Activated naive CD8-positive, alpha-beta T cell treated with anti-CD3 and anti-CD28 coated beads, Interleukin-2, amount 10 ng/mL, durations not matched to agents 7 days and 5 days (primary cell): ENCODE results near the gene IQSEC3. TPM values are rescaled to one million over a fixed set of nuclear protein-coding genes. Genes with fewer than 3 reads are reported as not detected.

Experiments
- ATAC-seq: fragments of 150-1000 bp; cut with Tn5 transposase; one replicate; pipeline ENCODE4 v1.10.0; 2021; ENCODE audit warnings: low read depth, moderate library complexity
- POLR2A ChIA-PET: fragments of 350-600 bp; sonication (Branson Sonifier 250); formaldehyde crosslinking; loops from one replicate; lab custom pipeline; 2021; ENCODE audit warnings: antibody characterized with exemption; lab: Charles Lee
- DNase-seq: peaks from one replicate; pipeline ENCODE4 v3.0.0; 2021
- H3K27ac Mint-ChIP-seq: one replicate; pipeline ENCODE4 v1.8.0; 2022; ENCODE audit warnings: mild to moderate bottlenecking, mixed read lengths
- H3K27me3 Mint-ChIP-seq: one replicate; pipeline ENCODE4 v1.8.0; 2022; ENCODE audit warnings: mild to moderate bottlenecking, moderate library complexity, mixed read lengths
- H3K36me3 Mint-ChIP-seq: one replicate; pipeline ENCODE4 v1.8.0; 2021; ENCODE audit warnings: mild to moderate bottlenecking, mixed read lengths
- H3K4me1 Mint-ChIP-seq: one replicate; pipeline ENCODE4 v1.8.0; 2021; ENCODE audit warnings: mixed read lengths
- H3K4me3 Mint-ChIP-seq: one replicate; pipeline ENCODE4 v1.8.0; 2022; ENCODE audit warnings: mild to moderate bottlenecking, moderate library complexity, mixed read lengths
- H3K9me3 Mint-ChIP-seq: one replicate; pipeline ENCODE4 v1.8.0; 2021; ENCODE audit warnings: mixed read lengths
- total RNA-seq, 2 experiments: library from RNA; stranded (reverse); gene quantifications; one replicate each; pipeline ENCODE4 v1.2.3, GENCODE V29; 2021

IQSEC3 gene
- total RNA-seq, 2 experiments from 2014 or later: 7.3 to 8.0 TPM

DNA sequence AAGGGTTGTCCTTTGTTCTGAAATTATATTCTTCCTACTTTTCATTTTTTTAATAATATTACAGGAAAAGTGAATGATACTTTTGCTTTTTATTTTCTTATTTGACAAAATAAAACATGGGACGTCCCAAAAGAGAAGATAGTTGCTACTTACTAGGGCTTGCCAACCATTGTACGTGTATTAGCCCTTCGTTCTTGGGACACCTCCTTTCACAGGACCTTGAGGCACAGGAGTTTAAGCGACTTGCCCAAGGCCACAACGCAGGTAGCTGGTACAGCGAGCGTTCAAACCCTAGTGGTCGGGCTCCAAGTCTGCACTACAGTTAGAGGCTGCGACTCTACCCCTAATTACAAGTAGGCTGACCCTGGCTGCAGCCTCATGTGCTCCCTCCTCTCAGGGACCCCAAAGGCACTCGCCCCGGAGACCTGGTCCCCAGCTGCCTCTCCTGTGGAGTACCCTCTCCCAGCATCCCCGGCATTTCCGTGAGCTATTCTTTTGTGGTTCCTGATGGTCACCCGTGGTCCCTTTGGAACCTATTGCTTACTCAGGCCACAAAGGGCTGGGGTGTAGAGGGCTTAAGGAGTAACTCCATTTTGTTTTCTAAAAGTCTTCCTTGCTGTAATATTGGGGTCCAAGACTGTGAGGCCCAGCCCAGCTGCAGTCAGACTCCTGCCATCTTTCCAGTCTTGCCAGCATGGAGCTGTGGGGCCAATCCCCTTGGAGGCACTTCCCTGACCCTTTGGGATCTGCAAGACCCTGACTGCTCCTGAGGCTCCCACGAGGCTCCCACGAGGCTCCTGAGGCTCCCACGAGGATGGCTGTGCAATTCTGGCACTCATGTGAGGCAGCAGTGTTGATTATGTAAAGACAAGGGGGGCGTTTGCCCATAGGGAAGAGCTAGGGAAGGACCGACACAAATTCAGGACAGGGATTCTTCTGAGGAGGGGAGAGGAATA is 49.7 kb downstream of the IQSEC3 start:
- Mint-ChIP-seq H3K36me3 (no peaks in the 10 kb centered on the region), H3K27ac (no peak overlapping the region), H3K4me1 (no peaks in the 10 kb centered on the region), H3K27me3 (peaks cover 7% of the 10 kb centered on the region), H3K4me3 (no peak overlapping the region), H3K9me3 (no peaks in the 10 kb centered on the region)
- POLR2A ChIA-PET: no interaction called here
- no peak for DNase-seq
- no peak for ATAC-seq

- POLR2A ChIA-PET: no interaction called here
- Mint-ChIP-seq H3K4me1 (no peaks in the 10 kb centered on the region), H3K27me3 (peaks cover 1% of the 10 kb centered on the region), H3K9me3 (no peaks in the 10 kb centered on the region), H3K36me3 (no peaks in the 10 kb centered on the region), H3K27ac (no peak overlapping the region), H3K4me3 (no peak overlapping the region)
- no peak for ATAC-seq
- DNase-seq: no peak
These were observed 50.7 kb downstream of the IQSEC3 start for GRCh38 chr12:117311-117710.

GRCh38 chr12:117816-118345 is 51.3 kb downstream of the IQSEC3 start:
- DNase-seq: no peak
- ATAC-seq: no peak
- Mint-ChIP-seq H3K36me3 (no peaks in the 10 kb centered on the region), H3K4me3 (no peak overlapping the region), H3K4me1 (no peaks in the 10 kb centered on the region), H3K27me3 (peaks cover 1% of the 10 kb centered on the region), H3K27ac (no peak overlapping the region), H3K9me3 (no peaks in the 10 kb centered on the region)
- POLR2A ChIA-PET: no interaction called here

DNA sequence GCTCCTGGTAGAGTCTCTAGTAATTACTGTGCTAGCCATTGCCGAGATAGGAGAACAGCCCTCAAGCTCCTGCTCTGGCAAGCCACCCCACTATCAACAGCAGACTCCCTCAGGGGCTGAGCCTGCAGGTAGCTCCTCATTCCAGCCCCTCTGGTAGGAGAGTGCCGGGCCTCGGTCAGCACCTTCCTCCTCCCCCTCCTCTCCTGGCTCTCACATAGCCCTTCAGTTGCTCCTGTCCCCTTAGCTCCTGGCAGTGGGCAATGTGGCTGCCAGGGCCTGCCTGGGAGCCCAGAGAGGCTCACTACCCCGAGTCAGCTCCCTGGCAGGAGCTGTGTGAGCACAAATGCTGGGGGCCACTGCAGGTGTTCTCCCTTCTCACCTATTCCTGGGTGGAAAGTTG is 52.0 kb downstream of the IQSEC3 start:
- POLR2A ChIA-PET: no interaction called here
- H3K27ac Mint-ChIP-seq: no peak overlapping the region

GRCh38 chr12:120951-121350 is 54.4 kb downstream of the IQSEC3 start:
- no peak overlapping the region for H3K4me3 Mint-ChIP-seq
- H3K36me3 Mint-ChIP-seq: no peaks in the 10 kb centered on the region
- ATAC-seq (no peak), DNase-seq (no peak)
- H3K4me1 Mint-ChIP-seq: no peaks in the 10 kb centered on the region
- no peaks in the 10 kb centered on the region for H3K9me3 Mint-ChIP-seq
- H3K27me3 Mint-ChIP-seq: peaks cover 1% of the 10 kb centered on the region
- no peak overlapping the region for H3K27ac Mint-ChIP-seq
- POLR2A ChIA-PET: no interaction called here

More for the DNA sequence above, 52.0 kb downstream of the IQSEC3 start:
- Mint-ChIP-seq H3K36me3 (no peaks in the 10 kb centered on the region), H3K27me3 (peaks cover 1% of the 10 kb centered on the region), H3K9me3 (no peaks in the 10 kb centered on the region), H3K4me3 (no peak overlapping the region), H3K4me1 (no peaks in the 10 kb centered on the region)
- ATAC-seq (no peak), DNase-seq (no peak)

DNA sequence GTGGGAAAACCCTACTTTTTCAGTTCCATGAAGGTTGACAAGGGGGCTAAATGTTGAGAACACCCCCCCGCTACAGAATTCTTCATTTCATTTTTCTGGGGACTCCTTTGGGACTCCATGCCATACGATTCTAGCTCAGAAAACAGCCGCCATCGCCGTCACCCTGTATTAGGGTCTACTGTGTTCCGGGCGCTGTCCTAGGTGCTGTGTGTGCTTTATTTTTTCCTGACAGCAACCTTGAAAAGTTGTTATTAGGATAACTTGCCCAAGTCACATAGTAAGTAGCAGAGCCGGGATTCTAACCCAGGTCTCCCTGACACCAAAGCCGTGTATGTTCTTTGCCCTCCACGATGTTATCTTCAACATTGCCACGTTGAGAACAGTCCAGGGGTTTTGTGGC is 55.1 kb downstream of the IQSEC3 start:
- Mint-ChIP-seq H3K27ac (no peak overlapping the region), H3K36me3 (no peaks in the 10 kb centered on the region), H3K4me1 (no peaks in the 10 kb centered on the region), H3K4me3 (no peak overlapping the region), H3K27me3 (peaks cover 1% of the 10 kb centered on the region), H3K9me3 (no peaks in the 10 kb centered on the region)
- DNase-seq (no peak), ATAC-seq (no peak)
- POLR2A ChIA-PET: no interaction called here

GRCh38 chr12:125075-125474 is 58.5 kb downstream of the IQSEC3 start:
- H3K27ac Mint-ChIP-seq: no peak overlapping the region
- no peaks in the 10 kb centered on the region for H3K9me3 Mint-ChIP-seq
- no peaks in the 10 kb centered on the region for H3K27me3 Mint-ChIP-seq
- POLR2A ChIA-PET: no interaction called here
- no peaks in the 10 kb centered on the region for H3K4me1 Mint-ChIP-seq
- ATAC-seq (no peak), DNase-seq (no peak)
- no peaks in the 10 kb centered on the region for H3K36me3 Mint-ChIP-seq
- no peak overlapping the region for H3K4me3 Mint-ChIP-seq

DNA sequence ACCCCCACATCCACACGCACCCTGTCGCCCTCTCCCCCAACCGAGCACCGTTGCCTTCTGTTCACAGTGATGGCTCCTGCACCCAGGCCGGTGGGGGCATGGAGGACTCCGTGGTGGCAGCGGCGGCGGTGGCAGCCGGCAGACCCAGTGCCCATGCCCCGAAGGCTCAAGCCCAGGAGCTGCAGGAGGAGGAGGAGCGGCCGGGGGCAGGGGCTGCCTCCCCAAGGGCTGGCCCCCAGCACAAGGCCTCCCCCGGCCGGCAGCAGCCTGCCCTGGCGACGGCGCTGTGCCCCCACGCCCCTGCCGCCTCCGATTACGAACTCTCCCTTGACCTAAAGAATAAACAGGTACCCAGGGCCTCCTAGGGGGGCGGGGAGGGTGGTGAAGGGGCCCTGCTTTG is 59.0 kb downstream of the IQSEC3 start:
- H3K9me3 Mint-ChIP-seq: no peaks in the 10 kb centered on the region
- no peak overlapping the region for H3K4me3 Mint-ChIP-seq
- no peaks in the 10 kb centered on the region for H3K36me3 Mint-ChIP-seq
- POLR2A ChIA-PET: no interaction called here
- no peak for DNase-seq
- no peaks in the 10 kb centered on the region for H3K4me1 Mint-ChIP-seq
- no peaks in the 10 kb centered on the region for H3K27me3 Mint-ChIP-seq
- no peak overlapping the region for H3K27ac Mint-ChIP-seq
- ATAC-seq: no peak

DNA sequence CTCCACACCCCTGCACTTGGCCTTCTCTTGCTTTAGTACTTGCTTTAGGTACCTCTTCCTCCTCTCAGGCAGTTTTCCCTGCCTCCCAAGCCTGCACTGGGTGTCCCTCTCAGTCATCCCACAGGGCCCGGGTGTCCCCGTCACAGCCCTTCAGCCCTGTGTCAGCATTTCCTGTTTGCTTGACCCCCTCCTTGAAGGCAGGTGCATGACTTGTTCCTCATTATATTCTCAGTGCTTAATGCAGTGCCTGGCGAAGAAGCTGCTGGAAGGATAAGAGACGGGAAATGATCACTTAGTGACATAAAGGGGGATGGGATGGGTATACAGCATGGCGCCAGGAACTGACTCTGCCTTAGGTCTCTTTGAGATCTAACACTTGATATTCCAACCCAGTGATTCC is 61.5 kb downstream of the IQSEC3 start:
- ATAC-seq: no peak
- POLR2A ChIA-PET: no interaction called here
- H3K9me3 Mint-ChIP-seq: no peaks in the 10 kb centered on the region
- no peak overlapping the region for H3K27ac Mint-ChIP-seq
- no peak for DNase-seq
- H3K4me1 Mint-ChIP-seq: no peaks in the 10 kb centered on the region
- H3K4me3 Mint-ChIP-seq: no peak overlapping the region
- no peaks in the 10 kb centered on the region for H3K27me3 Mint-ChIP-seq
- H3K36me3 Mint-ChIP-seq: no peaks in the 10 kb centered on the region

DNA sequence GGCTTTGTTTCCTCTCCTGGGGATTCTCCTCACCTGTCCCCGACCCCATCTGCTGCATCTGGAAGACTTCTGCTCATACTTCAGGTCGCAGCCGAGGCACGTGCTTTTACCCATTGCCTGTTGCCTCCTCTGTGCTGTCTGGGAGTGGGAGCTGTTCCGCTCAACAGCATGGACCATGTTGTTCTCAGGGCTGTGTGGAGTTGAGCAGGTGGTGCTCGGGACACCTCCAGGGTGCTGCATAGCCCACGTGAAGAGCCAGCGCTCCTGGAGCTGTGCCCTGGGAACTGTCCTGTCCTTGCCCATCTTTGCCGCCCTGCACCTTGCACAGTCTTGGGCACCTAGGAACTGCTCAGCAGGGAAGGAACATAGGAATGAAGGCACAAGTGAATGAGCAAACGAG is 62.4 kb downstream of the IQSEC3 start:
- H3K27me3 Mint-ChIP-seq: no peaks in the 10 kb centered on the region
- ATAC-seq (no peak), DNase-seq (no peak)
- H3K4me1 Mint-ChIP-seq: no peaks in the 10 kb centered on the region
- no peak overlapping the region for H3K27ac Mint-ChIP-seq
- POLR2A ChIA-PET: no interaction called here
- H3K36me3 Mint-ChIP-seq: no peaks in the 10 kb centered on the region
- no peaks in the 10 kb centered on the region for H3K9me3 Mint-ChIP-seq
- no peak overlapping the region for H3K4me3 Mint-ChIP-seq

- H3K4me1 Mint-ChIP-seq: no peaks in the 10 kb centered on the region
- POLR2A ChIA-PET: no interaction called here
- no peaks in the 10 kb centered on the region for H3K9me3 Mint-ChIP-seq
- ATAC-seq (no peak), DNase-seq (no peak)
- H3K4me3 Mint-ChIP-seq: no peak overlapping the region
- no peak overlapping the region for H3K27ac Mint-ChIP-seq
- no peaks in the 10 kb centered on the region for H3K27me3 Mint-ChIP-seq
- H3K36me3 Mint-ChIP-seq: no peaks in the 10 kb centered on the region
These were observed 64.0 kb downstream of the IQSEC3 start for GRCh38 chr12:130519-130918.

- no peaks in the 10 kb centered on the region for H3K4me1 Mint-ChIP-seq
- no peaks in the 10 kb centered on the region for H3K36me3 Mint-ChIP-seq
- POLR2A ChIA-PET: no interaction called here
- H3K4me3 Mint-ChIP-seq: no peak overlapping the region
- H3K27ac Mint-ChIP-seq: no peak overlapping the region
- no peak for ATAC-seq
- no peaks in the 10 kb centered on the region for H3K27me3 Mint-ChIP-seq
- DNase-seq: no peak
- no peaks in the 10 kb centered on the region for H3K9me3 Mint-ChIP-seq
These were observed 64.4 kb downstream of the IQSEC3 start for GRCh38 chr12:131008-131407.

DNA sequence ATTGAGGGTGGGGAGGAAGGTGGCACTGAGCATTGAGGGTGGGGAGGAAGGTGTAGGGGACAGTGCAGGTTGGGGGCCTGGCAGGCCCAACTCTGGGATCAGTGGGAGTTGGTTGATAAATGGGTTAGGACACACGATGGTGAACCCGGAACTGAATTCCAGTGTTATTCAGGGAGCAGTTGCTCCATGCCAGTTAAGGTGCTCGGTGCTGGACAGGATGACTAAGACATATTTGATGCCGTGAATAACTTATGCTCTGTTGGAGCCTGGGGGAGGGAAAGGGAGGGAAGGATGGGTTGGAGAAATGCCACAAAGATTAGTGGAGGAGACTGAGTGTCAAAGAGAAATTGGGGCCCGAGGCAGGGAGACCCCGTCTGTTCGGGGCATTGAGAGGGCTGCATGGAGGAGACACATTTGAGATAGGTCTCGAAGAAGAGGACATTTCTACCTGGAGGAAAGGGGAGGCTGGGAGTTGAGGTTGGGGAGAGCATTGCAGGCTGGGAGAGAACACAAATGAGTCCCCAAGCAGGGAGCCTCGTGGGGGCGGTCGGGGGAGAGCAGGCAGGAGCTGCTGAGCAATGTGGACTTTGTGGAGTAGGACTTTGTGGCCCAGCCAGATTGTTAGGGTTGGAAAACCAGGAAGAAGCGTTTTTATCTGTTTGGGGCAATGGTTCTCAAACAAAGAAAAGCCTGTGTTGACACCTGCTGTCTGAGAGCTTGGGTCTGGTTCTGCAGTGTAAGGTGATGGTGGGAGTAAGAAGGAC is 65.3 kb downstream of the IQSEC3 start:
- ATAC-seq: no peak
- no peak for DNase-seq
- POLR2A ChIA-PET: no interaction called here
- Mint-ChIP-seq H3K27ac (no peak overlapping the region), H3K9me3 (no peaks in the 10 kb centered on the region), H3K27me3 (no peaks in the 10 kb centered on the region), H3K4me1 (no peaks in the 10 kb centered on the region), H3K36me3 (no peaks in the 10 kb centered on the region), H3K4me3 (no peak overlapping the region)
